Neural cell (in vitro differentiated cells): ENCODE results near the gene PLXDC2.

Experiments
- CTCF ChIP-seq: fragments of 450-650 bp; IDR thresholded peaks from 2 replicates; pipeline ENCODE4 v1.5.1; 2014; ENCODE audit warnings: antibody characterized with exemption, mild to moderate bottlenecking, moderate library complexity; ENCODE audit not compliant: poor library complexity, severe bottlenecking
- EP300 ChIP-seq: fragments of 450-650 bp; conservative IDR thresholded peaks from 2 replicates; pipeline ENCODE4 v1.6.1; 2014; ENCODE audit warnings: antibody characterized with exemption, mild to moderate bottlenecking, moderate library complexity; ENCODE audit not compliant: poor library complexity, severe bottlenecking
- EZH2 ChIP-seq: fragments of 200-600, 300-800 bp; shearing (Covaris generic), sonication (generic); IDR thresholded peaks from 2 replicates; pipeline ENCODE4 v1.6.1; 2014; ENCODE audit warnings: antibody characterized with exemption, low read length, borderline replicate concordance, mild to moderate bottlenecking; ENCODE audit not compliant: insufficient read depth, poor library complexity, severe bottlenecking
- POLR2AphosphoS5 ChIP-seq: IDR thresholded peaks from 2 replicates; pipeline ENCODE4 v1.6.1; 2012
- RAD21 ChIP-seq: fragments of 450-650 bp; conservative IDR thresholded peaks from 2 replicates; pipeline ENCODE4 v1.6.1; 2014; ENCODE audit warnings: antibody characterized with exemption, mild to moderate bottlenecking, moderate library complexity
- SMC3 ChIP-seq: fragments of 450-650 bp; conservative IDR thresholded peaks from 2 replicates; pipeline ENCODE4 v1.6.1; 2014; ENCODE audit warnings: antibody characterized with exemption, mild to moderate bottlenecking, moderate library complexity; ENCODE audit not compliant: poor library complexity

- no peak for TF ChIP-seq CTCF
- no peak for TF ChIP-seq EP300
- TF ChIP-seq RAD21, result no peak
- TF ChIP-seq SMC3, result no peak
- TF ChIP-seq EZH2, result no peak
- no peak for TF ChIP-seq POLR2AphosphoS5
Measured at GRCh38 chr10:19961076-19962053, 145.1 kb downstream of the PLXDC2 start.
